HG03460 (cell line): ENCODE results near the gene PLEKHG3.

Experiments used
- ATAC-seq: cut with Tn5 transposase; IDR thresholded peaks from one replicate; pipeline ENCODE4 v1.9.1; 2021; ENCODE audit not compliant: unreplicated experiment

PLEKHG3 gene

DNA sequence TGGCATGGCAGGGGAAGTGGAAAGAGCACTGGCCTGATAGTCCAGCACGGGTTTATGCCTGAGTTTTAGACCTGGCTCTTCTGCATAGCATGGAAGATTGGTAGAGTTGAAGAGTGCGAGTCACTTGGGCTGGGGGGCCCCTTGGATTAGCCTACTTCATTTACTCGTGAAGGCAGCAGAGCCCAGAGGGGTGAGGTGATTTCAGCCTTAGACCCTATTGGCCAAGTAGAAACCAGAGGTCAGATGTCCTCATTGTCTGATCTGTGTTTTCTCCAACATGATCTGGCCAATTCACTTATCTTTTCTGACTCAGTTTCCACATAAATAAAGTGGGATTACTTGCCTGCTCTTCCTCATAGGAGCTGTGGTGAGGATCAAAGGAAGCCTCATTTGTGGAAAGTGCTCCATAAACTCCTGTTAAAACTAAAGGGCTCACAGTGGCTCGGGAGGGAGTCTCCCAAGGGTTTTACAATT, 1.9 kb downstream of the PLEKHG3 start:
- no peak for ATAC-seq

DNA sequence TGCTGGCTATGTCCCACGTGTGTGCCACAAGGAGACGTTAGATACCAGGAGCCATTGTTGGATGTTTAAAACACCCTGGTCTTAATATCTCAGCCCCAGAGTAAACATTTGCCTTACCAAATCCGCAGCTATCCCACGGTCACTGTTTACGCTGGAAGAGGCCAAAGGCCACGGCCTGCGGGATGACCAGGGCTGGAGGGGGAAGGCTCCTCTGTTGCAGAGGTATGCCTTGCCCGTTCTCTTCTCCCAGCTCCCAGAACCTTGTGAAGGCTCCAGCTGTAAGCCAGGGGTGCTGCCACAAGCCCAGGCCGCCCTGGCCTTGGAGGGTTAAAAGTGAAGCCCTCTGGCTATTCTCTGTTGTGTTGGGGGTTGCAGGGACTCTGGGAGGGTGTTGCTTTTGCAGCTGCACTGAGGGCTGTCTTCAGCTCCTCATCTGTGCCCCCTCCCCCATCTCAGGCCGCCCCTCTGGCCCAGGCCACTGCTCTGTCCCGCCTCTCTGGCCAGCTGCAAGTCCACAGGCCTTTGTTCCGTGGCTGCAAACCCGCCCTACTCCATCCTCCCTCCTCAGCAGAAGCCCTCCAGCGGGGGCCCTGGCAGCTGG, 2.5 kb downstream of the PLEKHG3 start:
- no peak for ATAC-seq

DNA sequence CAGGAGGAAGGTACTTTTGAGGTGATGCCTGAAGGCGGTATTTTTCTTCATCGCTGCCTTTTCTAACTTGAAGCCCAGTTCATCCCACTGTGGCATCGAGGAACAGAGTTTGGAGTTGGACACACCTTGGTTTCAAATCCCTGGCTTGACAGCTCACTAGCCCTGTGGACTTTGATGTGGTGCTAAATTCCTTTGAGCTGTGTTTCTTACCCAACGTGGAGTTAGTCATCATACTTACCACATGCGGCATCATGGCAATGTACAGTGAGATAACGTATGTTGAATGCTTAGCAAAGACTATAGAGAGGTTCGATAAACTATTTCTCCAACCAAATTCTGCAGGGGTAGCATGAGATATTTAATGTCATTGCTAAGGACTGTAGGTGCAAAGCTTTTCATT, 3.4 kb downstream of the PLEKHG3 start:
- no peak for ATAC-seq

DNA sequence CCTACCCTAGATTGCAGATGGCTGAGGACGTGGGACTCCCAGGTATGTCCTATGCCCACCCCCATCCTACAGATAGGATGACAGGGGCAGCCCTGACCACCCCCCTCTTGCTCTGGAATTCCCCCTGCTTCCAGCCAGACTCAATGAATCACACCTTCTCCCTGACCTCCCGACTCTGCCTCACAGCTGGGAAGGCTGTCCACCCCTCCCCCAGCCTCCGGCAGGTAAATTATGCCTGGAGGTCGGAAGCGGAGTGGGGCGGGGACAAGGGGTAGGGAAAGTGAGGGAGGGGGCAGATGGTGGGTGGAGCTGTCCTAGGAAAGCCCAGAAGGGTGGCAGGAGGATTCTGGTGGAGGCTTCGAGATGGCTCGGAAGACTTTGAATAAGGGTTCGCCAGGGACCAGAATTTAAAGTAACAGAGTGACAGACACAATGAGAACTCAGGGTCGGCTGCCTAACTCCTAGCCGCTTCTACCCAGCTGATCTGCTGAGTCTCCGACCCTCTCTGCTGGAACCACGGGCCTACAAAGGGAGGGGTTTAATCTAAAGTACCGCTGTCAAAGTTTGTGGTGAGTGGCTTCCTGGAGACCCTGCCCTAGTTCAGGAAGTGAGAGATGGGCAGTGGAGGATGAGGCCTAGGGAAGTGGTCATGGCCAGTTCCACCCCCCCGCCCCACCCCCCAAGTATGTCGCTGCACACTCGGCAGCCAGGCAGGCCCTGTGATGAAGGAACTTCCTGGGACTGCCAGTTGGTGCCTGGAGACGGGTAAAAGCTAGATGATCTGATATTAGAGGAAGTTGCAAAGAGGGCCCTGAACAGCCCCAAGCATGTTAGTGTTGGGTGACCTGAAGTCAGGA, 4.2 kb downstream of the PLEKHG3 start:
- ATAC-seq, result no peak

DNA sequence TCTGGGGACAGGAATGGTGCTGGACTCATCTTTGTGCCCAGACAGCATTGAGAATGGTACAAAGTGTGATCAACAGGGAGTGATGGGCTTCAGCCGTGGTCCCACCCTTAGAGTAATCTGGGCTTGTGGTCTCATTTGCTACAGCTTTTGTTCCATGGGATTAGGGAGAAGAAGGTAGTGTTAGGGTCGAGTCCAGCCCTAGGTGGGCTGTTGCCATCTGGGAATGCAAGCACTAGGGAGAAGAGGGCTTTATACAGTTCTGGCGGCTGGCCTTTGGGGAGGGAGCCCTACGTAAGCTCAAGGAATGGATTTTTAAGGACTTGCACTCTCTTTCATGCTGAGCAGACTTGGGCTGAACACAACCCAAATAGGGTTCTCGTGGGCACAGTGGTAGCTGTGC, 4.9 kb downstream of the PLEKHG3 start:
- no peak for ATAC-seq

DNA sequence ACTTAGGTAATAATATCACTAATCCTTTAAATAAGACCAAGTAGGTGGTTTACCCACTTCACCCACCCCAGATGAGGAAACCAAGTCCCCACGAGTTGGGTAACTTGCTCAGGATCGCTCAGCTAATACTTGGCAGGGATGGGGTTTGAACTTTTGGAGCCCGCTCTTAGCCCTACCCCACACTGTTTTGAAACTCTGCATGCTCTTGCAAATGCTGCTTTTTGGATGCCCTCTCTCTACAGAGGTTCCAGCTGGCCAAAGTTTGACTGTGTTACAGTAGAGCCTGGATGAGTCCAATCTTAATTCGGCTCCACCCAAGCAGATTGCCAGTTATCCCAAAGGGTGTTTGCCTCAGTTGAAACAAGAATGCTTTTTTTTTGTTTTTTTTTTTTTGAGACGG, 6.8 kb downstream of the PLEKHG3 start:
- no peak for ATAC-seq

DNA sequence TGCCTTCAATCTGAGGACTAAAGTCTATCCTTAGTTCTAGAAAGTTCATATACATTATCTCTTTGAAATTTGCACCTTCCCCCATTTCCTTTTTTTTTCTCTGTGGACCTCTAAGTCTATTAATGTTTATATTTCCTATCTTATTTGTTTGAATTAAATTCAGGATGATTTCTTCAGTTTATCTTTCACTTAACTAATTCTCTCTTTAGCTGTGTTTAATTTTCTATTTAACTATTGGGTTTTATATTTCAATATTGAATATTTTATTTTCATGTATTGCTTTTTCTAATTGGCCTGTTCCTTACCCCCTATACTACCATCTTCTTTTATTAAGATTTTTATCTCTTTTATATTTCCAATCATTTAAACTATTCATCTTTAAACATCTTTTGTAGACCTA, 9.5 kb downstream of the PLEKHG3 start:
- no peak for ATAC-seq

DNA sequence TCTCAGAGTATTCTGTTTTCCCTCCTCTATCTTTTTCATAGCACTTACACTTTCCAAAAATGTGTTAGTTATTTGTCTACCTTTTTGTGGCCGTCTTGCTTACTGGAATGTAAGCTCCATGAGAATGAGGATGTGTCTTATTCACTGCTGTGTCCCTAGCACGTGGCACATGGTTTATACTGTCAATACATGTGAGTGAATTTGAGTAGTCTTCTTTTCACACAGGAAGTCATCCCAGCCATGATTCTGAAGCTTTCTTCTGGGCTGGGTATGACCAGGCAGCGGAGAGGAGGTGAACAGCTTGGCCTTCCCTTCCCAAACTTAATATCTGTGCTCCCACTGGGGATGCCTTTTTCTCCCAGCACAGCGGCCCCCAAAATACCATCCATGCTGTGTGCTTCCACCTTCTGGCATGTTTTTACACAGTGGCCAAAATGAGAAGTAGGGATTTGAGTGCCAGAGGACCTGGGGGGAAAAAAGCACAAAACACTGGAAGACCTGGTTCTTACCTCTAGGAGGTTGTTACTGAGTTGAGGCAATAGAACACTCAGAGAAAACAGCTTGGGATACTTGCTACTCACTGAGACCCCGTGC, 10.3 kb downstream of the PLEKHG3 start:
- no peak for ATAC-seq

DNA sequence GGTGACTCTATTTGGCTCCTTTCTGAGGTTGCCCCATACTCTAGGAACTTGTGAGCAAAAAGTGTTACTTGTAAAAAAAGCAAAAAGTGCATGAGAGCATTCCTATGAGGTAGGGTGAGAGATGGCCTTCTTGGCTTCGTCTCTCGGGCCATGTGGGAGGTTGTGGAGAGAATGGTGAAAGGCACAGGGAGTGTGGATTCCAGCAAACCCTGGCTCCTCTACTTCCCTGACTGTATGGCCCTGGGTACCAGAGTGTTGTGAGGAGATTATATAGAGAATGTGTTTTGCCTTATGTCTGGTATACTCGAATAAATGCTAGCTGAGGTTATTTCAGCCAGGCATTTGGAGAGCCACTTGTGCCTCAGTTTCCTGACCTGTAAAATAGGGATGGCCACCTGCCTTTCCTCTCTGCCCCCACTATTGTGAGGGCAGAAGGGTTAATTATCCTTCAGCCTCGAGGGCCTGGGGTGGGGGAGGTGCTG, 11.0 kb downstream of the PLEKHG3 start:
- ATAC-seq, result no peak

DNA sequence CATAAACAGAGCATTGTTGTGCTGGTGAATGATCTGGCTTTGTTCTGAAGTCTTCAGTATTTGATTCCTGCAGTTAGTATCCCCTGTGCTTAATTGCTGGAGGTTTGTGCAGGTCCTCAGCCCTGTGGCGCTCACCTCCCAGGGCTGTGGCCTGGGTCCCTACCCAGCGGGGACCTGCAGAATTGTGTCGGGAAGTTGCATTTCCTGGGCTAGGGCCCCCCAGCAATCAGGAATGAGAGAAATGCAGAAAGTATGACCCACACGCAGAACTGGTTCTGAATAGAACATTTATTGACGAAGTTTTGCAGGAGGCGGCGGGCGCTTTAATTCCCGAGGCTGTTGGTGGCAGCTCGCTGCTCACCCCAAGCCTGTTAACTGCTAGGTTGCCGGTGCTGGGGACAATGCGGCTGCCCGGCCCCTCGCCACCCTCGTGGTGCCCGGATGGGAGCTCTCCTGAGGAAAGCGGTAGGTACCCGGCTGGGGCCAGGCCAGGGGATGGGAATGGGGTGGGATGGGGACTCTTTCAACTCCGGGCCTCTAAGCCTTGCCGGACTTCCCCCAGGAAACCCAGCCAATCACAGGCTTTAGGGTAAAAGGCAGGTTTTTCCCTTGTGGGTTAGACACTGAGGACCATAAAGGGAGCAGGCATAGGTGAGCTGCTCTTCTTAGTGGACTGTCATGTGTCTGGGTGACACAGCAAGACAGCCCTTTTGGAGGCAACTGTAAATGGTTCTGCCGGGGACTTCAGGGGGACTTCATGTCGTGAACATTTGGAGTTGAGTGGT, 11.6 kb downstream of the PLEKHG3 start:
- no peak for ATAC-seq

DNA sequence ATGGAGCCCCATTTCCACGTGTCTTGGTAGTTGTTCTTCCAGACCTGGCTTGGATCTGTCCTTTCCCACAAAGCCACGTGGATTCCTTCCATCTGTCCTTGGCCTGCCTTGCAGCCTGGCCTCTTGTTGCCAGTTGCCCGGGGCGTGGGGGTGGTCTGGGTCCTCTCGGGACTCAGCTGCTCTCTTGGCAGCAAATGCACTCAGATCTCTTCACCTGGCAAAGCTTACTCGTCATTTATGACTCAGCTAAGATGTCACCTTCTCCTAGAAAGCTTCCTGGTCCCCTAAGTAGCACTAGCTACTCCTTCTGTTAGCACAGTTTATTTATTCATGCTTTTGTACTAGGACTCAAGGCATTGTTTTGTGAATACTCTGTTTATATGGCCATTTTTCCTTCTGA, 13.6 kb downstream of the PLEKHG3 start:
- ATAC-seq, result no peak

DNA sequence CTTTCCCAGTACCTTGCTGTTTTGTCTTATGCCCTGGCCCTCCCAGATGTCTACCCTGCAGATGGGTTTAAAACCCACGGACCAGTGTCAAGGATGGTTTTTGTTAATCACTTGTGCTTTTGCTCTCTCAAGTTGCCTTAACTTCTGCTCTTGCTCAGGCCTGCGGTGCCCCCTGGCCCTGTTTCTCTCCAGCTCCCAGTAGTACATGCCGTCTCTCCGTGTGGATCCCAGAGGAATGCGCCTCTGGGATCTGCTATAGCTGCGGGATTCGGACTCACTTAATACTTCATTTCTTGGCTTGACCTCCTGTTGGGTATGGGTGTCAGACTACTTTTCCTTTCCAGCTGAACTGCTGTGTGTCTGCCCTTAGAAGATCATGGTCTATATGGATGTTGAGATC, 14.5 kb downstream of the PLEKHG3 start:
- no peak for ATAC-seq

DNA sequence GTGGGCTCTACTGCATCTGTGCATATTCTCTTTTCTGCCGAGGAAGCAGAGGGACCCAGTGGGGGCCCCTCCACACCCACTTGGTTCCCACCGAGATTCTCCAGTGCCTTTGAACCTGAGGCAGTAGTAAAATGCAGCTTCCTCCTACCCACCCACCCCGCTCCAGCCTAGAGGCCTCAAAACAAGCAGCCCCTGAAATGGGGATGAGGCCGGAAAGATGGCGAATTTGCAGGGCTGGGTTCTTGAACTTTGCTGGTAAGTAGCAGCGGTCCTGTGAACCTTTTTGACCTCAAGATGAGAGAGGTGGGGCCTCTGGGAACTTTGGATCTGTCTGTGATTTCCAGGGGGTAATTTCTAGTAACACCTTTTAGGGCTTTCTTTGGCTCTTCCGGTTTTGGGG, 15.4 kb downstream of the PLEKHG3 start:
- ATAC-seq, result no peak

DNA sequence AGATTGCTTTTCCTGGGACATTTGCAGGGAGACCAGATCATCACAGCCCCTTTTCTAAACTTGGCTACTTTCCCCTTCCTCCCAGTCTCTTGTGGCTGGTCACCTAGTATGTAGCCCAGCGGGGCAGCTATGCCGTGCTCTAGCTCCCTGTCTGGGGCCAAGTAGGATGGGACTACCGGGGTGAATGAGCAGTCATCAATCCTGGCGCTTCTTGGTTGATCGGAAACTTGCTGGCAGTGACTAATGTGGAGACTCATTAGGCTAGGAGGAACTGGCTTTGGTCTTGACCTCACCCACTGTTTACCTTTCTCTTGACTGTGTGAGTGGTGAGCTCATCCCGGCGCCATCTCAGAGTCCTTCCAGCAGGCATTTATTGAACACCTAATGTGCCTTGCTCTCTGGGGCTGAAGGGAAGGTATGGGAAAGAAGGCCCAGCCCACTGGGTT, 15.9 kb downstream of the PLEKHG3 start:
- ATAC-seq, result no peak

DNA sequence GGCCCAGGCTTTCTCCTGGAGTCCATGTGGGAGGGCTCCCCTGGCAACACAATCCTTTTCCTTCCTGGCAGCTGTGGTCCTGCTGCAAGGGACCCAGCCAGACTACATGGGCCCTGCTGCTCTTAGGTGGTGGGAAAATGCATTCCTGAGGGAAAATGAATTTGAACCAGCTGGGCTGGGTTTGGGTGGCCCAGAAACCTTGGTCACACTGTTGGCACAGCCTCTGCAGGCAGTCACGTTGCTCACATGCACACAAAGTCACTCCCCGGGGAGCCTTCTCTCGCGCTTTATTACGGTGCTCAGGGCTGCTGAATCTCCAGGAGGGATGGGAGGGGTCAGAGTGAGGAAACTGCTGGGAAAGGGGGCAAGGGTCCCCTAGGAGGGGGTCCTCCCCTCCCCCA, 17.2 kb downstream of the PLEKHG3 start:
- no peak for ATAC-seq

DNA sequence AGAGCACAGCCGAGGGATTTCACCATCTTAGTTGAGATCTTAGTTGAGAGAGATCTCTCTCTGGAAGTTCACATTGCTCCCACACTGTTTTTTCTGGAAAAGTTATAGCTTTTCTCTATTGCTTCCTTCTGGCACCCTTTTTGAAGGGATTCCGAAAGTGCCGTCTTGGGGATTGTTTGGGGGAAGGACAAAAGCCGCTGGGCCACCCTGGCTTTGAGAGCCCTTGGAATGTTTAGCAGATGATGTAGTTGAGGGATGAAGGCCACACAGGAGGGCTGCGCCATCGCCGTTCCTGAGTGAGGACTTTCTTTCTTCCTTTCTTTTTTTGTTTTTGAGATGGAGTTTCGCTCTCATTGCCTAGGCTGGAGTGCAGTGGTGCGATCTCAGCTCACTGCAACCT, 17.7 kb downstream of the PLEKHG3 start:
- no peak for ATAC-seq

DNA sequence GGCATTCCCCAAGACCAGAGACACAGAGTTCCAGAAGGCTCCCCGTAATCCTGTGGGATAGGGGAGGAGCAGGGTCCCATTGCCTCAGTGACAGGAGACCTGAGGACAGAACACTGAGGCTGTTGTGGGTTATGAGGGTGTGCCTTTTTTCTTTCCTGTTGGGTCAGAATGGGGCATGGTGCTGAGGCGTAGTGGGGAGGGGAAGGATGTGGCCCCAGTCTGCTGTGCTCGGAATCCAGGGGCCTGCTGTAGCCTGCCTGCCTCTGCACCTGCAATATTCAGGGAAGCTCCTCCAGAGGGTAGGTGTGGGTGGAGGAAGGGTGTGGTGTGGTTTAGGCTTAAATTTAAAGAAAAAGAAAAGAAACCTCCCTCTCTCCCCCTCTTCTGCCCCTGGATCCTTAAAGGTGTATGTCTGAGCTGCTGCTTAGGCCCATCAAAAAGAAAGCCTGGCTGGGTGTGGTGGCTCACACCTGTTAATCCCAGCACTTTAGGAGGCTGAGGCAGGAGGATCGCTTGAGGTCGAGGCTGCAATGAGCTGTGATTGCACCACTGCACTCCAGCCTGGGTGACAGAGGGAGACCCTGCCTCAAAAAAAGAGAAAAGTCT, 18.7 kb downstream of the PLEKHG3 start:
- ATAC-seq, result no peak

DNA sequence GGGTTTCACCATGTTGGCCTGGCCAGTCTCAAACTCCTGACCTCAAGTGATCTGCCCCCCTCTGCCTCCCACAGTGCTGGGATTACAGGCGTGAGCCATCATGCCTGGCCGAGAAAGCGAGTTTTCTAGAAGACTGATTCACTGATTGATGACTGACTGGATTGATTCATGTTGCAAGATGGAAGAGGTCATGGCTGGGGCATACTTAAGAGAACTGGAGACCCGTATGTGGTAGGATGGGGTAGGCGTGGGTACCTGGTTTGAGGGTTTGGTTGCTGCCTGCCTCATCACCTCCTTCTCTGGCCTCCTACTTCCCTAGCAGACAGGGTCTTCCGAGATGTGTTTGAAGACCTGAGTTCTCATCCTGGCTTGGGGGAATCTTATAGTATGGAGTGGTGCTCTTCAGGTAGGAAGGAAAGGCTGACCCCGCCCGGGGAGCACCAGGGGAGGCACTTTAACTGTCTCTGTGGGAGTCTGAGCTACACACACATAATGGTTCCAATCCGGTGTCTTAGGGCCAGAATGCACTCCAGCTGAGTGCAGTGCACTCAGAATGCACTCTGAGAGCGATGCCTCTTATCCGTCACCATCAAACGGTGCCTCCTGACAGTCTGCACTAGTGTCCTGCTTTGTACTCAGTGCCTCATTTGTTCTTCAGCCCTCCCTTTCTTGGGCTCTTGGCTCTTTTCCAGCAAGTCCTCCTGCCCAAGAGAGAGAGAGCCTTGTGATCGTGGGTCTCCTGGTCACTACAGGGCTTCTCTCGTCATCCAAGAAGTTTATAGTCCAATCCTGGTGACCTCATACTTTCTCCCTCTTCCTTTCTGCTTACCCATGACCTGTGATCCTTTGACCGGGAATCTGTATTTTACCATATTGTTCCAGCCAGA, 19.7 kb downstream of the PLEKHG3 start:
- no peak for ATAC-seq

DNA sequence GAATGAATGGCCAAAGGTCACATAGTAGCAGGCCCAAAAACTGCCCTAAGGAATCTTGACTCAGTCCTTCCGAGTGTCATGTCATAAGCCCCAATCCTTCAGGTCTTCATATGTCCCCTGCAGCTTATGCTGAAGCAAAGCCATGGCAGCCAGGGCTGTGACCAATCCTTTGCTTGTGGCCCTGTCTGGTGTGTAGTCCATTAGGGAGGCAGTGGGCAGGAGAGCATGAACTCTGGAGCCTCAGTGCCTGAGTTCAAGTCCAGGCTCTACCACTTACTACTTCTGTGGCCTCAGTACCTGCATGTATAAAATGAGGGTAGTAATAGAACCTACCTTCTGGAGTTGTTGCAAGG, 20.3 kb downstream of the PLEKHG3 start:
- ATAC-seq, result no peak

DNA sequence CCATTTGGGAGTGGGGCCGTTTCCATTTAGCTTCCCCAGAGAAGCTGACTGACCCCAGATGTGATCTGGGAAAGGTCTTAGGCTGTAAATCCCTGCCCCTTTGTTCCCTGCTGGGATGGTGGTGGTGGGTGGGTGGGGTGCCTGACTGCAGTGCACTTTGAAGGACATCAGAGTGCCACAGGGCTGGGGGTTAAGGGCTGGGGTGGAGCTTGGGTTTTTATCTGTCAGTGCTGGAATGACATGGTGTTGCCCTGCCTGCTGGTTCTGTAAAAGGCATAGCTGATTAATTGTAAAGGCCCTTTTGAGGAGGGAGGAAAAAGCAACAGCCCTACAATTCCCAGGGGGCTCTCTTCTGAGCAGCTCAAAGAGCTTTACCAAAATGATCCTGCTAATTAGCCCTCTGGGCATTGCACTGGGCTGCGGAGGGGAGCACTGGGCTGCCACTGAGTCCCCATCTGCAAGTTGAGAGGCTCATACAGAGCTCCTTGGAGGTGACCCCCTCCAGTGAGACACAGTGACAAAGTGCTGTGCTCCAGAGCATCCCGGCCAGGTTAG, 21.1 kb downstream of the PLEKHG3 start:
- ATAC-seq, result no peak
